OCI-LY7 (cell line): Measurements from ENCODE around the gene NLN.

ENCODE experiments used
- CTCF ChIP-seq: fragments of 200-600 bp; sonication (generic); conservative IDR thresholded peaks from 2 replicates; pipeline ENCODE4 v1.5.1; 2014; ENCODE audit warnings: mild to moderate bottlenecking, antibody characterized with exemption, low read length, moderate library complexity, mixed read lengths
- EZH2phosphoT487 ChIP-seq: fragments of 200-600 bp; sonication (generic); IDR thresholded peaks from 2 replicates; pipeline ENCODE4 v1.6.1; 2018; ENCODE audit warnings: low read depth, borderline replicate concordance, mild to moderate bottlenecking, mixed run types, antibody characterized with exemption, low read length, moderate library complexity, mixed read lengths

GRCh38 chr5:65766781-65767180, 44.8 kb downstream of the NLN start:
- TF ChIP-seq CTCF (no peak), EZH2phosphoT487 (no peak)
